ENCODE measurements around the gene NCDN. TPM values are rescaled to one million over a fixed set of nuclear protein-coding genes. Genes with fewer than 3 reads are reported as not detected.

The NCDN gene
- total and polyA plus RNA-seq, 2 of the 8 experiments (the other 6 are each of a cell fraction or from before 2014, with no cell fraction given), result 26.2 to 35.4 TPM

GRCh38 chr1:35557118-35557610 lies 435 bp upstream of the NCDN start, which contains the start of gene KIAA0319L (continued):
- no peak for TF ChIP-seq RXRA (IDR thresholded peaks at IDR 0.05; ENCODE audit: insufficient read depth, low read depth, low read length)
- TF ChIP-seq BRCA1 (IDR thresholded peaks at IDR 0.05; ENCODE audit: low read depth, low read length), result no peak
- peak; percentile 92 for TF ChIP-seq ASH2L (IDR thresholded peaks at IDR 0.05; ENCODE audit: low read length)
- peak; percentile 76 for TF ChIP-seq GABPA (IDR thresholded peaks at IDR 0.05; ENCODE audit: borderline replicate concordance, insufficient read depth, low read length)
- TF ChIP-seq SP4 (IDR thresholded peaks at IDR 0.05; ENCODE audit: low read length), result 0 out of 2 replicates have a peak, but pooled peaks have one; percentile 17

All from H1 (cell line).